A673 (cell line): ENCODE results near the gene EXOC2. TPM values are rescaled to one million over a fixed set of nuclear protein-coding genes. Genes with fewer than 3 reads are reported as not detected.

Experiments used
- BruUV-seq: library from RNA; stranded (reverse); fragments of 400-500 nt; replicated peaks from 2 replicates; lab custom pipeline; 2021; lab: Mats Ljungman, UMichigan
- CTCF ChIA-PET: fragments of 300-600 bp; sonication (Branson Sonifier 250); formaldehyde crosslinking; loops from one replicate; lab custom pipeline; 2022; ENCODE audit warnings: antibody characterized with exemption; lab: Charles Lee
- POLR2A ChIA-PET: fragments of 300-600 bp; sonication (Branson Sonifier 250); formaldehyde crosslinking; loops from one replicate; lab custom pipeline; 2022; ENCODE audit warnings: antibody characterized with exemption; ENCODE audit not compliant: low non-redundant PET; lab: Charles Lee
- DNase-seq: peaks from one replicate; pipeline ENCODE4 v3.0.0-alpha.2; 2015; ENCODE audit warnings: low spot score
- H3K27ac ChIP-seq: fragments of 200-600 bp; sonication (generic); 2 replicates; pipeline ENCODE4 v1.5.1; 2016; ENCODE audit warnings: mixed run types, low read depth, mild to moderate bottlenecking, mixed read lengths, antibody characterized with exemption, low read length; ENCODE audit not compliant: poor library complexity, severe bottlenecking
- H3K27me3 ChIP-seq: fragments of 200-600 bp; sonication (generic); replicated peaks from 2 replicates; pipeline ENCODE4 v1.6.1; 2017; ENCODE audit warnings: mixed run types, low read depth, mild to moderate bottlenecking, mixed read lengths, antibody characterized with exemption, low read length; ENCODE audit not compliant: insufficient read depth, poor library complexity
- H3K36me3 ChIP-seq: fragments of 200-600 bp; sonication (generic); 2 replicates; pipeline ENCODE4 v1.6.1; 2016; ENCODE audit warnings: mixed run types, mild to moderate bottlenecking, mixed read lengths, antibody characterized with exemption, low read length; ENCODE audit not compliant: insufficient read depth, poor library complexity, severe bottlenecking
- H3K4me1 ChIP-seq: fragments of 200-600 bp; sonication (generic); 2 replicates; pipeline ENCODE4 v1.6.1; 2017; ENCODE audit warnings: mixed run types, mild to moderate bottlenecking, mixed read lengths, antibody characterized with exemption, low read length; ENCODE audit not compliant: insufficient read depth, poor library complexity, severe bottlenecking
- H3K4me3 ChIP-seq: fragments of 200-600 bp; sonication (generic); 2 replicates; pipeline ENCODE4 v1.5.1; 2016; ENCODE audit warnings: low read depth, mixed run types, mild to moderate bottlenecking, mixed read lengths, low read length; ENCODE audit not compliant: poor library complexity, severe bottlenecking
- H3K9me3 ChIP-seq: fragments of 200-600 bp; sonication (generic); 2 replicates; pipeline ENCODE4 v1.6.1; 2016; ENCODE audit warnings: mixed run types, low read depth, mild to moderate bottlenecking, mixed read lengths, antibody characterized with exemption, low read length; ENCODE audit not compliant: poor library complexity, severe bottlenecking
- EZH2 ChIP-seq: fragments of 200-600 bp; sonication (generic); IDR thresholded peaks from 2 replicates; pipeline ENCODE4 v1.6.1; 2017; ENCODE audit warnings: borderline replicate concordance, low read depth, mild to moderate bottlenecking, mixed read lengths, antibody characterized with exemption, low read length; ENCODE audit not compliant: poor library complexity, severe bottlenecking
- intact Hi-C: fragments of 100-400 bp; cut with micrococcal nuclease; formaldehyde crosslinking; loops from one replicate; pipeline ENCODE4 v1.10.0; 2022; ENCODE audit not compliant: unreplicated experiment
- total RNA-seq: library from RNA; stranded (reverse); gene quantifications from 2 replicates; pipeline ENCODE4 v1.2.3, GENCODE V29; 2021
- TF ChIP-seq, protein P1 (sequence below): fragments of 300-800, 200-600 bp; sonication (generic); conservative IDR thresholded peaks from 2 replicates; pipeline ENCODE4 v1.5.1; 2017; ENCODE audit warnings: low read depth, mild to moderate bottlenecking, antibody characterized with exemption, low read length, moderate library complexity, mixed read lengths

EXOC2 gene
- total RNA-seq, 1 experiment from 2014 or later: 22.4 TPM

DNA sequence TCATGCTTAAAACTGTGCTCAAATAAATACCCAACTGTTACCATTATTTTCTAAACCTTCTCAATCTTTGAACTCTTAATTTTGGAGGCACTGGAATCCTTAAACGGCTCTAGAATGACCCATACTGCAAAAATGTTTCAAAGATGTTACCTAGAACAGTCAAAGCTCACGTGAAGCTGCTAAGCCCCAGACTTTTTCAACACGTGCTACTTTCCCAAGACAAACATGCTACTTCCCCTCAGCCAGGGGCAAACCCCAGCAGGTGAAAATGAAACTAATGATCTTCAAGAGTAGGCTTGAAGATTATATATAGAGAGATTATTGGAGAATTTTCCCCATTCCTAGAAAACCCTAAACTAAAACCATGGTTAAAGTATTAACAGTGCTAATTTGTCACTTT is 64.2 kb downstream of the EXOC2 start:
- no TSS peak for BruUV-seq
- Histone ChIP-seq H3K9me3 (no peaks in the 10 kb centered on the region), H3K27me3 (no peaks in the 10 kb centered on the region), H3K27ac (no peak overlapping the region), H3K36me3 (no peaks in the 10 kb centered on the region), H3K4me3 (no peak overlapping the region), H3K4me1 (no peaks in the 10 kb centered on the region)
- POLR2A ChIA-PET: no interaction called here
- DNase-seq: no peak
- CTCF ChIA-PET: no interaction called here
- no peak for TF ChIP-seq EZH2
- TF ChIP-seq, protein P1, sequence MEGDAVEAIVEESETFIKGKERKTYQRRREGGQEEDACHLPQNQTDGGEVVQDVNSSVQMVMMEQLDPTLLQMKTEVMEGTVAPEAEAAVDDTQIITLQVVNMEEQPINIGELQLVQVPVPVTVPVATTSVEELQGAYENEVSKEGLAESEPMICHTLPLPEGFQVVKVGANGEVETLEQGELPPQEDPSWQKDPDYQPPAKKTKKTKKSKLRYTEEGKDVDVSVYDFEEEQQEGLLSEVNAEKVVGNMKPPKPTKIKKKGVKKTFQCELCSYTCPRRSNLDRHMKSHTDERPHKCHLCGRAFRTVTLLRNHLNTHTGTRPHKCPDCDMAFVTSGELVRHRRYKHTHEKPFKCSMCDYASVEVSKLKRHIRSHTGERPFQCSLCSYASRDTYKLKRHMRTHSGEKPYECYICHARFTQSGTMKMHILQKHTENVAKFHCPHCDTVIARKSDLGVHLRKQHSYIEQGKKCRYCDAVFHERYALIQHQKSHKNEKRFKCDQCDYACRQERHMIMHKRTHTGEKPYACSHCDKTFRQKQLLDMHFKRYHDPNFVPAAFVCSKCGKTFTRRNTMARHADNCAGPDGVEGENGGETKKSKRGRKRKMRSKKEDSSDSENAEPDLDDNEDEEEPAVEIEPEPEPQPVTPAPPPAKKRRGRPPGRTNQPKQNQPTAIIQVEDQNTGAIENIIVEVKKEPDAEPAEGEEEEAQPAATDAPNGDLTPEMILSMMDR: no peak
- intact Hi-C loops: no loop called here

DNA sequence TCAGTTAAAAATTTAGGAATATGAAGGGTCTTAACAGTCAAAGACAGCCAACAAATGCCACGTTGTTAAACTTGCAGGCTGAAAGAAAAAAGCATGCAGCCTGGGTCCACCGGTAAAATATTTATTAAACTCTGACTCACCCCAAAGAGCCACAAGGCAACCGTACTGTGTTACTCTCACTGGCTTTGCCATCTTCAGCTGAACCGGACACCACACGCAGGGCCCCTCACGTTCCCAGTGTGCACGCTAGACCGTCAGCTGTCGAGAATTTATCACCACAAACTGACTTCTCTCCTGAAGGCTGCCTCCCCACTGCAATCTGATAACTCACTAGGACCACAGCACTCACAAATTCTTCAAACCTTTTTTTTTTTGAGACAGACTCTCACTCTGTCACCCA is 66.7 kb downstream of the EXOC2 start:
- no peaks in the 10 kb centered on the region for H3K27me3 ChIP-seq
- BruUV-seq: no TSS peak
- TF ChIP-seq, protein P1: no peak
- no peak for TF ChIP-seq EZH2
- ChIA-PET POLR2A (no interaction called here), CTCF (no interaction called here)
- no peak overlapping the region for H3K4me3 ChIP-seq
- intact Hi-C loops: no loop called here
- H3K27ac ChIP-seq: no peak overlapping the region
- H3K36me3 ChIP-seq: no peaks in the 10 kb centered on the region
- H3K9me3 ChIP-seq: no peaks in the 10 kb centered on the region
- DNase-seq: no peak
- no peaks in the 10 kb centered on the region for H3K4me1 ChIP-seq

DNA sequence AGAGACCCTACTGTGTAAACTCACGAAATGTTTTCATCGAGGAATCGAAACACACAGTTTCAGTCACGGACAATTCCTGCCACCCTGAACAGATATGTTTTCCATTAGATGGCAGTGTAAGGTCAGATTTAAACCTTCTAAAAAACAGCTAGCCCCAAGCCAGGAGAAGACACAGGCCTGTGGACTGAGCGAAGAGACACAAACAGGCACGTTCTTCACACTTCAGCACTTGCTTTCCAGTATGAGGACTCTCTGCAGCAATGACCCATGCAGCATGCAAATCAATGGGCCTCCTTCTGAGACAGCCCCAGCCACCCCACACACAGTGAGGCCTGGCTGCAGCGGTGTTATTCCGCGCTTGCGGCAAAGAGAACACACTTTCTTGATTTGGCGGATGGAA is 68.0 kb downstream of the EXOC2 start:
- intact Hi-C loops: no loop called here
- Histone ChIP-seq H3K4me3 (no peak overlapping the region), H3K36me3 (no peaks in the 10 kb centered on the region), H3K27ac (no peak overlapping the region), H3K9me3 (no peaks in the 10 kb centered on the region), H3K27me3 (no peaks in the 10 kb centered on the region), H3K4me1 (no peaks in the 10 kb centered on the region)
- ChIA-PET CTCF (no interaction called here), POLR2A (no interaction called here)
- no TSS peak for BruUV-seq
- DNase-seq: peak; percentile 3
- TF ChIP-seq, protein P1: no peak; the same call in 1 of the 2 replicates
- TF ChIP-seq EZH2: no peak
